Tibial nerve (tissue), 4 donors: ENCODE results near the gene PLXDC1. TPM values are rescaled to one million over a fixed set of nuclear protein-coding genes. Genes with fewer than 3 reads are reported as not detected.

Experiments
- DNase-seq, 2 donors: peaks; one replicate each; pipeline ENCODE4 v3.0.0-alpha.2; 2019; ENCODE audit warnings: low spot score in 2 of 2
- H3K27ac ChIP-seq, 4 donors: fragments of 200-600 bp; sonication (generic) in 3 of 4; one replicate each; pipeline ENCODE4 v1.5.1; 2017 to 2019; ENCODE audit warnings: mild to moderate bottlenecking in 1 of 4
- H3K27me3 ChIP-seq, 2 donors: fragments of 200-600 bp; sonication (generic) in 1 of 2; one replicate each; pipeline versions ENCODE4 v1.5.1 to v1.6.0; 2017 to 2019
- H3K36me3 ChIP-seq, 3 donors: fragments of 200-600 bp; sonication (generic); one replicate each; pipeline ENCODE4 v1.5.1; 2018 to 2019
- H3K4me1 ChIP-seq, 4 donors: fragments of 200-600 bp; sonication (generic) in 3 of 4; one replicate each; pipeline ENCODE4 v1.5.1; 2017 to 2019
- H3K4me3 ChIP-seq, 4 donors: fragments of 200-600 bp; sonication (generic) in 3 of 4; one replicate each; pipeline ENCODE4 v1.5.1; 2017 to 2019; ENCODE audit warnings: mild to moderate bottlenecking in 1 of 4, moderate library complexity in 1 of 4
- H3K9me3 ChIP-seq, 4 donors: fragments of 200-600 bp; sonication (generic) in 3 of 4; one replicate each; pipeline ENCODE4 v1.5.1; 2017 to 2019
- EP300 ChIP-seq, 2 donors: sonication (generic); formaldehyde crosslinking; IDR thresholded peaks; one replicate each; pipeline ENCODE4 v1.6.1; 2017; ENCODE audit warnings: antibody characterized with exemption in 2 of 2, mild to moderate bottlenecking in 1 of 2
- POLR2A ChIP-seq, 2 donors: fragments of 450-650 bp; IDR thresholded peaks; one replicate each; pipeline ENCODE4 v1.6.1; 2017; ENCODE audit warnings: antibody characterized with exemption in 2 of 2, mild to moderate bottlenecking in 2 of 2, moderate library complexity in 2 of 2
- WGBS, 2 donors: methylation state at CpG; one replicate each; pipeline ENCODE4 v1.1.5; 2018; 5-methylcytosine and 5-hydroxymethylcytosine counted together
- total RNA-seq, 4 donors: library from RNA; depleted of rRNA; stranded (reverse); fragments of >200 nt; gene quantifications; one replicate each; pipeline ENCODE4 v1.1.0, GENCODE V29; 2016
- TF ChIP-seq, protein P1 (sequence below), 5 experiments: fragments of 200-600 bp in 3 of 5; fragments of 450-650 bp in 2 of 5; sonication (generic) in 3 of 5; IDR thresholded peaks; one replicate each; pipeline ENCODE4 v1.5.1; 2016 to 2019; ENCODE audit warnings: antibody characterized with exemption in 5 of 5, mild to moderate bottlenecking in 3 of 5, moderate library complexity in 2 of 5

Gene PLXDC1
- total RNA-seq, 4 donors from 2014 or later, result 34.1 to 95.1 (median 42.4) TPM

DNA sequence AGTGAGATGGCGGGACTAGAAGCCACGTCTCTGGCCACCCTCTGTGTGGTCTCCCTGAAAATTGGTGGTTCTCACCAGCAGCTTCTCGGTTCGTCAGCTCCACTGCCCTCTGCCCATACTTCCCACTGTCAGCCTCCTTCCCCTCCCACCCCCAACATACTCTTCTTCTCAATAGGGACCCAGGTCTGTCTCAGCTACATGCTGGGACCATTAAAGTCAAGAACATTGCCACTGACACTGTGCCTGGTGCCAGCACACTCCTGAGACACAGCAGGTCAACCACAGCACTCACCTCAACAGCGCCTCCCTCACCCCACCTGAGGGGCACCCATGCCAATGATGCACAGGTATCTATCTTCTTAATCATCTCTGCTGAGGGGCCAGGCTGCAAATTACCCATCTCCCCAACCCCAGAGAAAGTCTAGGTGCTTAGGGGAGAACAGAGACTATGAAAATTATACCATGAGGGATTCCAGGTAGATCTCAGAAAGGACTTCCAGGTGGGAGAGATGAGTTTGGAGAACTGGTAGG is 1.3 kb downstream of the PLXDC1 start:
- peak overlapping the region in 2 of 4 donors; percentile 64 to 94 for H3K27ac ChIP-seq
- no peaks in the 10 kb centered on the region for H3K36me3 ChIP-seq
- no peak for DNase-seq
- no peak overlapping the region for H3K4me3 ChIP-seq
- peaks cover 0 to 21% of the 10 kb centered on the region in 2 donors for H3K27me3 ChIP-seq
- 48 to 56% methylated on average over 5 of the region's 5 CpGs for WGBS, 2 donors
- peaks cover 0 to 34% (median 19%) of the 10 kb centered on the region in 4 donors for H3K4me1 ChIP-seq
- TF ChIP-seq, protein P1, sequence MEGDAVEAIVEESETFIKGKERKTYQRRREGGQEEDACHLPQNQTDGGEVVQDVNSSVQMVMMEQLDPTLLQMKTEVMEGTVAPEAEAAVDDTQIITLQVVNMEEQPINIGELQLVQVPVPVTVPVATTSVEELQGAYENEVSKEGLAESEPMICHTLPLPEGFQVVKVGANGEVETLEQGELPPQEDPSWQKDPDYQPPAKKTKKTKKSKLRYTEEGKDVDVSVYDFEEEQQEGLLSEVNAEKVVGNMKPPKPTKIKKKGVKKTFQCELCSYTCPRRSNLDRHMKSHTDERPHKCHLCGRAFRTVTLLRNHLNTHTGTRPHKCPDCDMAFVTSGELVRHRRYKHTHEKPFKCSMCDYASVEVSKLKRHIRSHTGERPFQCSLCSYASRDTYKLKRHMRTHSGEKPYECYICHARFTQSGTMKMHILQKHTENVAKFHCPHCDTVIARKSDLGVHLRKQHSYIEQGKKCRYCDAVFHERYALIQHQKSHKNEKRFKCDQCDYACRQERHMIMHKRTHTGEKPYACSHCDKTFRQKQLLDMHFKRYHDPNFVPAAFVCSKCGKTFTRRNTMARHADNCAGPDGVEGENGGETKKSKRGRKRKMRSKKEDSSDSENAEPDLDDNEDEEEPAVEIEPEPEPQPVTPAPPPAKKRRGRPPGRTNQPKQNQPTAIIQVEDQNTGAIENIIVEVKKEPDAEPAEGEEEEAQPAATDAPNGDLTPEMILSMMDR (IDR thresholded peaks at IDR 0.05), result no peak
- TF ChIP-seq EP300 (IDR thresholded peaks at IDR 0.05) (no peak), POLR2A (IDR thresholded peaks at IDR 0.05) (no peak)
- no peaks in the 10 kb centered on the region for H3K9me3 ChIP-seq

DNA sequence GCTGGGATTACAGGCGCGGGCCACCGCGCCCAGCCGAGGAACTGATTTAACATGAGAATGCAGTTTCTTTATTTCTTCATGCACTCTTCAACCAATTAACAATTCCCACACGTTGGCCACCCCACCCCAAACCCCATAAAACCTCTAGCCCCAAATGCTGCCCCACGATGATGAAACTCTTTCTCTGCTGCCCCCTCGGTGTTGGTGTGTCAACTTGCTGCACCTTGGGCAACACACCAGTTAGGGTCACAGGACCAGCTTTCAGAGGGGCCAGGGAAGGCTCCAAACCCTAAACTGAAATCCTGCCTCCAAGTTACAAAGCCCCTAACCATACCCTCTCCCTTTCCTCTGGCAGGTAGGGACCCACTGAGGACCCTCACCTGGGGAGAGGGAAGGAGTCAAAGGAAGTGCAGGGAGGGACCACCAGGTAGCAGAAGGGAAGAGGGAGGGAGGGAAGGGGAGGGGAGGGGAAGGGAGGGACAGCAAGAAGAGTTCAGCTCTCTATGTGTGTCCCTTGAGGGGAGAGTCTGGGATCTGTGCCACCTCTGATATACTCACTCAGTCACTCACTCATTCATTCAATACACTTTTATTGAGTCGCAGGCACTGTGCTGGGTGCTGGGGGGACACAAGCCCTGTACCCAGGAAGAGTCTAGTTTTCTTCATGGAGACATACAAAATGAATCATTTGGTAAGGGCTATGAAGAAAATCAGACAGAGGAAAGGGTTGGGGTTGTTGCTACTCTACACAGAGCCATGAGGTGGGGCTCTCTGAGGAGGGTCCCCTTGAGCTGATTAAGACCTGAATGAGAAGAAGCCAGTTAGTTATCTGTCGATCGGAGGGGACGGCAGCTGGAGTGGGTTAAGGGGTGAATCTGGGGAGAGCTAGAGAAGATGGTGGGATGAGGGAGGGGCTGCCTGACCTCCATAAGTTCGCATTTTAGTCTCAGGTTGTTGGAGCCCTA is 3.9 kb downstream of the PLXDC1 start:
- DNase-seq, result peak; percentile 63 to 72
- Histone ChIP-seq H3K4me1 (peaks cover 0 to 49% (median 17%) of the 10 kb centered on the region in 4 donors), H3K27ac (peak overlapping the region in 1 of 4 donors; percentile 17), H3K9me3 (no peaks in the 10 kb centered on the region), H3K4me3 (no peak overlapping the region), H3K27me3 (peaks cover 0 to 21% of the 10 kb centered on the region in 2 donors), H3K36me3 (no peaks in the 10 kb centered on the region)
- 52 to 57% methylated on average over 13 of the region's 13 CpGs for WGBS, 2 donors
- TF ChIP-seq, protein P1 (IDR thresholded peaks at IDR 0.05), result no peak
- TF ChIP-seq POLR2A (IDR thresholded peaks at IDR 0.05) (no peak), EP300 (IDR thresholded peaks at IDR 0.05) (no peak)

DNA sequence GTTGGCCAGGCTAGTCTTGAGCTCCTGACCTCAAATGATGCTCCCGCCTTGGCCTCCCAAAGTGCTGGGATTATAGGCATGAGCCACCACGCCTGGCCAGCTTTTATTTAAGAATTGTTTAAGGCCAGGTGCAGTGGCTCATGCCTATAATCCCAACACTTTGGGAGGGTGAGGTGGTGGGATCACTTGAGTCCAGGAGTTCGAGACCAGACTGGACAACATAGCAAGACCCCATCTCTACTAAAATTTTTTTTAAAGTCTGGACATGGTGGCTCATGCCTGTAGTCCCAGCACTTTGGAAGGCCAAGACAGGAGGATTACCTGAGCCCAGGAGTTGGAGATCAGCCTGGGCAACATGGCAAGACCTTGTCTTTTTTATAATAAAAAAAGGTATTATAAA is 5.2 kb downstream of the PLXDC1 start:
- TF ChIP-seq EP300 (IDR thresholded peaks at IDR 0.05) (no peak), POLR2A (IDR thresholded peaks at IDR 0.05) (no peak)
- TF ChIP-seq, protein P1 (IDR thresholded peaks at IDR 0.05), result no peak
- DNase-seq, result no peak
- H3K4me3 ChIP-seq, result no peak overlapping the region
- H3K9me3 ChIP-seq, result peaks cover 0 to under 1% (median 0%) of the 10 kb centered on the region in 4 donors
- peaks cover 0 to 12% of the 10 kb centered on the region in 2 donors for H3K27me3 ChIP-seq
- peaks cover 0 to 37% (median 11%) of the 10 kb centered on the region in 4 donors for H3K4me1 ChIP-seq
- no peaks in the 10 kb centered on the region for H3K36me3 ChIP-seq
- WGBS, 2 donors, result 96 to 98% methylated on average over 3 of the region's 3 CpGs
- H3K27ac ChIP-seq, result peak overlapping the region in 1 of 4 donors; percentile 87

DNA sequence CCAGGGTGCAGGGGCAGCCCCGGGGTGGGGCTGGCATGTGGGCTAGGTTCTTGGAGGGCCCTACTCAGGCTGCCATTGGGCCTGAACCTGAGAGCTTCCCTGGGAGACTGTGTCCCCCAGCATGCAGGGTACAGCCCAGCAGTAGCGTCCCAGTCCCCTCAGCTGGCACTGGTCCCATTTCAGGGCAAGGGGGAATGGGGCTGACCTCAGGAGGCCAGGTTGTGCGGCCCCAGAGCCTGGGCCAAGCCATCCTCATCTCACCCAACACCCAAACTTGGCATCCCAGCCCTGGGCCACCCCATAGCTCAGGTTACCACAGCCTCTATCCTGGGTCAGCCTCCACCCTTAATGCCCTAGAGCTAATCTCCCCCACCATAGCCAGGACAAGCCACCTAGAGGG is 6.3 kb downstream of the PLXDC1 start:
- TF ChIP-seq EP300 (IDR thresholded peaks at IDR 0.05) (no peak), POLR2A (IDR thresholded peaks at IDR 0.05) (no peak)
- TF ChIP-seq, protein P1 (IDR thresholded peaks at IDR 0.05), result no peak
- no peak for DNase-seq
- H3K27me3 ChIP-seq, result peaks cover 0 to under 1% of the 10 kb centered on the region in 2 donors
- WGBS, 2 donors, result 65 to 80% methylated on average over 1 to 2 of the region's 3 CpGs
- H3K4me1 ChIP-seq, result peaks cover 0 to 31% (median 5%) of the 10 kb centered on the region in 4 donors
- H3K9me3 ChIP-seq, result peaks cover 0 to 3% (median 0%) of the 10 kb centered on the region in 4 donors
- H3K36me3 ChIP-seq, result no peaks in the 10 kb centered on the region
- peak overlapping the region in 3 of 4 donors; percentile 30 to 87 (median 54) for H3K27ac ChIP-seq
- H3K4me3 ChIP-seq, result no peak overlapping the region
